ENCODE results near the gene ZNF345.

ZNF345 gene

DNA sequence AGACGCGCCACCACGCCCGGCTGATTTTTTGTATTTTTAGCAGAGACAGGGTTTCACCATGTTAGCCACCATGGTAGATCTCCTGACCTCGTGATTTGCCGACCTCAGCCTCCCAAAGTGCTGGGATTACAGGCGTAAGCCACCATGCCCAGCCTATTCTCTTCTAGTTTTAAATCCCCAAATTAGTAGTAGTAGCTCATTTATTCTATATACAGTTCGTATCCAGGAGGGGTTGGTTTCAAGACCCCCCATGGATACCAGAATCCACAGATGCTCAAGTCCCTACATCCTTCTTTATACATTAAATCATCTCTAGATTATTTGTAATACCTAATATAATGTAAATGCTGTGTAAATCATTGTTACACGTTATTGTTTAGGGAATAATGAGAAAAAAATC, 67.4 kb downstream of the ZNF345 start:
- DNase-seq (ENCODE audit: low read depth) = no peak

Data from activated T-cell treated with anti-CD3 and anti-CD28 coated beads for 1 hour (primary cell).